Stomach (tissue), 4 donors: ENCODE results near the gene TLK1.

Source experiments
- POLR2A ChIP-seq, 4 donors: fragments of 450-650 bp; IDR thresholded peaks; one replicate each; pipeline ENCODE4 v1.6.1; 2016; ENCODE audit warnings: antibody characterized with exemption in 4 of 4, control low read depth in 2 of 4, mild to moderate bottlenecking in 1 of 4, moderate library complexity in 1 of 4
- POLR2AphosphoS5 ChIP-seq, 3 donors: sonication (generic); formaldehyde crosslinking; IDR thresholded peaks; one replicate each; pipeline ENCODE4 v1.6.1; 2016; ENCODE audit warnings: antibody characterized with exemption in 3 of 3

GRCh38 chr2:170991398-170992182 is 169.1 kb downstream of the TLK1 start:
- TF ChIP-seq POLR2AphosphoS5 (IDR thresholded peaks at IDR 0.05) (no peak), POLR2A (IDR thresholded peaks at IDR 0.05) (no peak)
